GM12875 (cell line): ENCODE results near the gene OR5M11.

ENCODE experiments used
- H3K4me3 ChIP-seq: one replicate; pipeline ENCODE4 v1.5.1; 2011; ENCODE audit warnings: low read depth, low read length, control low read depth
- CTCF ChIP-seq: IDR thresholded peaks from 2 replicates; pipeline ENCODE4 v1.5.1; 2011; ENCODE audit warnings: low read depth, mild to moderate bottlenecking, control low read depth, inconsistent platforms, low read length, moderate library complexity, borderline replicate concordance; ENCODE audit not compliant: insufficient read depth

OR5M11 gene

GRCh38 chr11:56531856-56532255 is 11.2 kb downstream of the OR5M11 start:
- no peak for TF ChIP-seq CTCF
- no peak overlapping the region for H3K4me3 ChIP-seq

GRCh38 chr11:56522008-56522407 is 21.0 kb downstream of the OR5M11 start:
- TF ChIP-seq CTCF, result no peak

GRCh38 chr11:56513280-56513679 is 29.8 kb downstream of the OR5M11 start:
- H3K4me3 ChIP-seq, result no peak overlapping the region
- no peak for TF ChIP-seq CTCF

More at GRCh38 chr11:56522008-56522407, 21.0 kb downstream of the OR5M11 start:
- H3K4me3 ChIP-seq, result no peak overlapping the region

GRCh38 chr11:56509439-56509838 is 33.6 kb downstream of the OR5M11 start:
- TF ChIP-seq CTCF, result no peak
- H3K4me3 ChIP-seq, result no peak overlapping the region

GRCh38 chr11:56497010-56497409 is 46.0 kb downstream of the OR5M11 start:
- TF ChIP-seq CTCF, result no peak
- no peak overlapping the region for H3K4me3 ChIP-seq

- no peak overlapping the region for H3K4me3 ChIP-seq
- no peak for TF ChIP-seq CTCF
These were observed 47.9 kb downstream of the OR5M11 start for GRCh38 chr11:56495117-56495516.
